Spinal cord (tissue), 10 donors: Measurements from ENCODE around the gene RHOV. TPM values are rescaled to one million over a fixed set of nuclear protein-coding genes. Genes with fewer than 3 reads are reported as not detected.

Source experiments
- DNase-seq, 6 donors: peaks; one replicate each; pipeline versions ENCODE4 v3.0.0 to v3.0.0-alpha.2; 2013 to 2015; ENCODE audit warnings: low spot score in 6 of 6, low read depth in 4 of 6
- H3K27ac ChIP-seq: one replicate; pipeline ENCODE4 v1.5.1; 2013; ENCODE audit warnings: low read depth, low read length, control low read depth
- H3K27me3 ChIP-seq: one replicate; pipeline ENCODE4 v1.6.1; 2013; ENCODE audit warnings: low read length; ENCODE audit not compliant: control insufficient read depth, insufficient read depth
- H3K36me3 ChIP-seq: one replicate; pipeline ENCODE4 v1.6.1; 2013; ENCODE audit warnings: low read length; ENCODE audit not compliant: control insufficient read depth, insufficient read depth
- H3K4me1 ChIP-seq: one replicate; pipeline ENCODE4 v1.6.1; 2013; ENCODE audit warnings: low read length; ENCODE audit not compliant: control insufficient read depth, insufficient read depth
- H3K4me3 ChIP-seq: one replicate; pipeline ENCODE4 v1.5.1; 2013; ENCODE audit warnings: low read depth, low read length, control low read depth
- H3K9me3 ChIP-seq: one replicate; pipeline ENCODE4 v1.6.1; 2013; ENCODE audit warnings: low read length; ENCODE audit not compliant: control insufficient read depth, insufficient read depth
- WGBS: methylation state at CpG from one replicate; pipeline ENCODE4 v1.1.5; 2013; ENCODE audit warnings: missing lambda C conversion rate; ENCODE audit not compliant: insufficient coverage; 5-methylcytosine and 5-hydroxymethylcytosine counted together
- polyA plus RNA-seq, 2 donors: library from polyadenylated mRNA; unstranded; fragments of 120-200 nt; gene quantifications; one replicate each; pipeline ENCODE4 v1.2.1, GENCODE V29; 2013; ENCODE audit not compliant: insufficient read length in 2 of 2
- small RNA-seq: library from RNA; depleted of rRNA; stranded (forward); fragments of <200 nt; gene quantifications from one replicate; pipeline ENCODE3, GENCODE V24; 2014; ENCODE audit warnings: low replicate concordance
- total RNA-seq, 2 donors: library from RNA; depleted of rRNA in 1 of 2; stranded (reverse); fragments of 120-200 nt in 1 of 2; fragments of >200 nt in 1 of 2; gene quantifications; one replicate each; pipeline versions ENCODE4 v1.2.3 to v1.2.4, GENCODE V29; 2013 to 2014
- donor health status: healthy.

The RHOV gene
- total and polyA plus RNA-seq, 4 donors = 1.7 to 12.2 (median 6.1) TPM

DNA sequence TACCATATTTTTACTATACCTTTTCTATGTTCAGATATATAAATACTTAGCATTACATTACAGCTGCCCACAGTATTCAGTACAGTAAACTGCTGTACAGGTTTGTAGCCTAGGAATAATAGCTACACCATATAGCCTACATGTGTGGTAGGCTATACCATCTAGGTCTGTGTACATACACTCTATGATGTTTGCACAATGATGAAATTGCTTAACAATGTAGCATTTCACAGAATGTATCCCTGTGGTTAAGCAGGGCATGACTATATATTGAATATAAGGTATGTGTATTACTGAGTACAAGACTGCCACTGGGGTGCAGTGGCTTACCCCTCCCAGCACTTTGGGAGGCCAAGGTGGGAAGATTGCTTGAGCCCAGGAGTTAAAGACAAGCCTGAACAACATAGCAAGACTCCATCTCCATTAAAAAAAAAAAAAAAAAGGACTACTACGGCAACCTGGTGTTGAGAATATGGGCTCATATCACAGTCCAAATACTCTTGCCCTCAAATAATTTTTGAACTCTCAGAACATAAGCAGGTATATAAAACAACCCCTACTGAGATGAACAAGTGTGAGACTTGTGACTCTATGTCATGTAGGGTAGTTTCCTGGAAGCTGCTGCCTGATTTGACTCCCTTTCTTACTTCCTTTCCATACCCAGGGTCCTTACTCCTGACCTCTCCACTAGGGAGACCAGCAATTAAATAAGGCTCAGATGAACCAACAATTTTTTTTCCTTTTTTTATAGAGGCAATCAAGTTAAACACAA lies 50.3 kb downstream of the RHOV start:
- no peaks in the 10 kb centered on the region for H3K4me1 ChIP-seq
- no peak for DNase-seq
- H3K4me3 ChIP-seq = no peak overlapping the region
- WGBS = no CpG with 5 or more reads among the region's 1 CpG
- H3K27me3 ChIP-seq = no peaks in the 10 kb centered on the region
- no peak overlapping the region for H3K27ac ChIP-seq
- no peaks in the 10 kb centered on the region for H3K36me3 ChIP-seq
- H3K9me3 ChIP-seq = no peaks in the 10 kb centered on the region

Small RNA genes within 50 kb of the gene (small RNA-seq; reads per million reads assigned to genes)
- gene AC025166.1 = not detected

Other genes starting within 250 kb of the RHOV start
- 1 to 10 TPM; 2.5 to 3.7 TPM for gene RAD51, start 179.1 kb downstream of the RHOV start, total RNA-seq
- 1 to 10 TPM; 6.3 to 7.9 TPM for gene RAD51, start 179.1 kb downstream of the RHOV start, polyA plus RNA-seq
- gene RMDN3, start 119.0 kb downstream of the RHOV start, total RNA-seq = 10 to 100 TPM; 18.1 to 30.6 TPM
- gene RMDN3, start 119.0 kb downstream of the RHOV start, polyA plus RNA-seq = 10 to 100 TPM; 50.0 to 53.1 TPM
- 10 to 100 TPM; 14.2 to 18.2 TPM for gene GCHFR, start 110.2 kb downstream of the RHOV start, total RNA-seq
- 10 to 100 TPM; 25.6 to 29.1 TPM for gene GCHFR, start 110.2 kb downstream of the RHOV start, polyA plus RNA-seq
- under 1 TPM; 0.17 to 0.20 TPM for gene C15orf62, start 104.3 kb downstream of the RHOV start, total RNA-seq
- 1 to 10 TPM; 2.8 to 6.0 TPM for gene C15orf62, start 104.3 kb downstream of the RHOV start, polyA plus RNA-seq
- gene ZFYVE19, start 67.1 kb downstream of the RHOV start, total RNA-seq = 10 to 100 TPM; 25.2 to 28.0 TPM
- 10 to 100 TPM; 36.6 to 43.2 TPM for gene ZFYVE19, start 67.1 kb downstream of the RHOV start, polyA plus RNA-seq
- 10 to 100 TPM; 12.8 to 47.4 TPM for gene DNAJC17, start 66.8 kb downstream of the RHOV start, total RNA-seq
- gene DNAJC17, start 66.8 kb downstream of the RHOV start, polyA plus RNA-seq = 10 to 100 TPM; 27.1 to 34.9 TPM
- gene PPP1R14D, start 45.5 kb downstream of the RHOV start, total RNA-seq = not detected
- gene PPP1R14D, start 45.5 kb downstream of the RHOV start, polyA plus RNA-seq = under 1 TPM in 1 of 2 donors, not detected in 1; 0.36 TPM
- 1 to 10 TPM; 2.9 to 4.5 TPM for gene SPINT1, start 30.2 kb downstream of the RHOV start, total RNA-seq
- gene SPINT1, start 30.2 kb downstream of the RHOV start, polyA plus RNA-seq = 1 to 10 TPM; 3.2 to 4.3 TPM
- 10 to 100 TPM; 19.9 to 22.9 TPM for gene VPS18, start 20.2 kb upstream of the RHOV start, total RNA-seq
- gene VPS18, start 20.2 kb upstream of the RHOV start, polyA plus RNA-seq = 10 to 100 TPM; 21.3 to 23.1 TPM
- gene DLL4, start 55.1 kb upstream of the RHOV start, total RNA-seq = 1 to 10 TPM; 5.8 to 7.5 TPM
- 1 to 10 TPM; 5.6 to 8.5 TPM for gene DLL4, start 55.1 kb upstream of the RHOV start, polyA plus RNA-seq
- gene CHAC1, start 79.2 kb upstream of the RHOV start, total RNA-seq = 1 to 10 TPM; 3.6 to 4.6 TPM
- gene CHAC1, start 79.2 kb upstream of the RHOV start, polyA plus RNA-seq = 10 to 100 TPM; 17.0 to 17.7 TPM
- 10 to 100 TPM; 18.8 to 27.8 TPM for gene INO80, start 242.0 kb upstream of the RHOV start, total RNA-seq
- gene INO80, start 242.0 kb upstream of the RHOV start, polyA plus RNA-seq = 10 to 100 TPM; 15.9 to 19.8 TPM